Endothelial cell of umbilical vein (primary cell): ENCODE measurements around the gene ESPNL.

ENCODE experiments used
- CTCF ChIP-seq, 2 donors: IDR thresholded peaks; 1 replicate in 1 of 2; 2 replicates in 1 of 2; pipeline ENCODE4 v1.5.1; 2011; ENCODE audit warnings: low read length in 2 of 2, mild to moderate bottlenecking in 2 of 2, moderate library complexity in 2 of 2, control low read depth in 1 of 2, inconsistent platforms in 1 of 2, low read depth in 1 of 2; ENCODE audit not compliant: insufficient read depth in 1 of 2; ENCODE audit errors: extremely low read depth in 1 of 2
- EZH2 ChIP-seq: IDR thresholded peaks from 2 replicates; pipeline ENCODE4 v1.6.1; 2012; ENCODE audit warnings: borderline replicate concordance, low read depth, mild to moderate bottlenecking, moderate library complexity, low read length, inconsistent platforms; ENCODE audit not compliant: severe bottlenecking
- JUN ChIP-seq: IDR thresholded peaks from 2 replicates; pipeline ENCODE4 v1.6.1; 2011; ENCODE audit warnings: borderline replicate concordance, low read depth; ENCODE audit not compliant: insufficient read length, insufficient read depth
- MYC ChIP-seq: IDR thresholded peaks from one replicate; pipeline ENCODE4 v1.6.1; 2011; ENCODE audit warnings: mild to moderate bottlenecking, low read depth, low read length
- POLR2A ChIP-seq: IDR thresholded peaks from 2 replicates; pipeline ENCODE4 v1.6.1; 2012; ENCODE audit warnings: low read depth, mild to moderate bottlenecking, control low read depth, low read length
- POLR2AphosphoS5 ChIP-seq: IDR thresholded peaks from 2 replicates; pipeline ENCODE4 v1.6.1; 2012; ENCODE audit warnings: low read depth, mild to moderate bottlenecking, control low read depth, low read length, moderate library complexity; ENCODE audit not compliant: insufficient read depth

- TF ChIP-seq JUN, result no peak
- no peak for TF ChIP-seq CTCF (IDR thresholded peaks at IDR 0.05; ENCODE audit: extremely low read depth in 1 of 2, insufficient read depth in 1 of 2, low read depth in 1 of 2, low read length in 2 of 2)
- TF ChIP-seq POLR2A, result no peak
- no peak for TF ChIP-seq POLR2AphosphoS5
- TF ChIP-seq EZH2, result no peak
- no peak for TF ChIP-seq MYC
These were observed 7.6 kb upstream of the ESPNL start for GRCh38 chr2:238092486-238093035.
